ENCODE data around the gene GTF3C4. TPM values are rescaled to one million over a fixed set of nuclear protein-coding genes. Genes with fewer than 3 reads are reported as not detected.
"Not testable (repeated sequence)": the region's sequence is repeated elsewhere in the genome, so short reads cannot be mapped to it uniquely, and the experiment has no call there.

GTF3C4 gene
- total and polyA plus RNA-seq, 10 of the 15 experiments (the other 5 are each of a cell fraction or from before 2014, with no cell fraction given) = 3.2 to 18.9 (median 8.2) TPM

DNA sequence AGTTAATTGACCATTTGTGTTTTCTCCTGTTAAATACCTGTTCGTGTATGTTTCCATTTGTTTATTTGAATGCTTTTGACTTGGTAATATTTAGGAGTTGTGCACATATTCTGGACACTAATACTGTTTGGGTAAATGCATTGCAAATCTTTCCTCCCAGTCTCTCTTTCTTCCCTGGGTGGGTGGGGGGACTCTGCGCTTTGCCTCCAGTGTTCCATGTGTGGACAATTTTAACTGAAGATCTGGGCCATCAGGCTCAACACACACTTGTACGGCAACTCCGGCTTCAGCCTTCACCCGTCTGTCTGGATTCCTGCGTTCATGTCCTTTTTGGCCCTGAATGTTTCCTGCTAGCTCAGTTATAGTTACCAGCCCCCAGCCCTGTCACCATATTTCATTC lies 40.1 kb downstream of the GTF3C4 start:
- WGBS (ENCODE audit: insufficient coverage, insufficient replicate concordance, low lambda C conversion rate, missing lambda C conversion rate) = 78% methylated on average over 6 of the region's 6 CpGs

DNA sequence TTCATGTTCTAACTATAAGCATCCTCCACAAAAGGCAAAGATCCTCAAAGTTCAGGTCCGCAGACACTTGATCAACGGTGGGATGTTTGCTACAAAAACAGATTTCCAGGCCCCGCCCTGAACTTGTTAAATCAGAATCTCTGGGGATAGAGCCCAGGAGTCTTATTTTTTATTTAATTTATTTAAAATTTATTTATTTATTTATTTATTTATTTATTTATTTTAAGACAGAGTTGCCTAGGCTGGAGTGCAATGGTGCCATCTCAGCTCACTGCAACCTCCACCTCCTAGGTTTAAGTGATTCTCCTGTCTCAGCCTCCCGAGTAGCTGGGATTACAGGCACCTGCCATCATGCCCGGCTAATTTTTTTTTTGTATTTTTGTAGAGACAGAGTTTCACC lies 40.9 kb downstream of the GTF3C4 start:
- CTCF ChIA-PET; intact Hi-C loops (cut with micrococcal nuclease; ENCODE audit: unreplicated experiment); FAIRE-seq; ATAC-seq; H3K36me3 ChIP-seq (ENCODE audit: control insufficient read depth in 2 of 2, insufficient read depth in 2 of 2, low read length in 1 of 2); H4K20me1 ChIP-seq (ENCODE audit: control insufficient read depth, insufficient read depth); DNase-seq (ENCODE audit: low read depth, low spot score); BruUV-seq (replicated peaks); H3K27ac ChIP-seq (ENCODE audit: control insufficient read depth, insufficient read depth); H3K9ac ChIP-seq (ENCODE audit: control insufficient read depth, insufficient read depth, low read length); POLR2A ChIA-PET; H3K4me1 ChIP-seq (ENCODE audit: control insufficient read depth, insufficient read depth, low read length); in situ Hi-C loops (cut with MboI); H3K4me2 ChIP-seq (ENCODE audit: control insufficient read depth, insufficient read depth); SMC1A ChIA-PET (ENCODE audit: uncharacterized antibody, unreplicated experiment); H3K4me3 ChIP-seq; H2AFZ ChIP-seq (ENCODE audit: control insufficient read depth, low read depth, low read length); H3K27me3 ChIP-seq (replicated peaks in 1 of 2; ENCODE audit: control insufficient read depth in 2 of 2, insufficient read depth in 2 of 2, low read length in 1 of 2); H3K9me3 ChIP-seq (replicated peaks; ENCODE audit: control insufficient read depth, insufficient read depth, low read length); H3K79me2 ChIP-seq (ENCODE audit: control insufficient read depth, insufficient read depth, low read length); RAD21 ChIA-PET (ENCODE audit: unreplicated experiment): not testable (repeated sequence)
- WGBS (ENCODE audit: insufficient coverage, insufficient replicate concordance, low lambda C conversion rate, missing lambda C conversion rate) = 34% methylated on average over 5 of the region's 5 CpGs

More for the DNA sequence above, 40.1 kb downstream of the GTF3C4 start:
- ChIA-PET RAD21 (ENCODE audit: unreplicated experiment) (no interaction called here), POLR2A (no interaction called here), CTCF (no interaction called here), SMC1A (ENCODE audit: uncharacterized antibody, unreplicated experiment) (no interaction called here)
- no peaks in the 10 kb centered on the region for H3K9me3 ChIP-seq (replicated peaks; ENCODE audit: control insufficient read depth, insufficient read depth, low read length)
- TF ChIP-seq NRF1 (conservative IDR thresholded peaks at IDR 0.05; ENCODE audit: low read depth, low read length) (no peak), DPF2 (IDR thresholded peaks at IDR 0.05) (no peak), BMI1 (IDR thresholded peaks at IDR 0.05; ENCODE audit: borderline replicate concordance) (no peak), ZNF207 (IDR thresholded peaks at IDR 0.05; ENCODE audit: borderline replicate concordance) (no peak), STAT3 (IDR thresholded peaks at IDR 0.05; ENCODE audit: low read depth, low read length) (no peak), MTA3 (IDR thresholded peaks at IDR 0.05; ENCODE audit: borderline replicate concordance, low read length) (no peak), LARP7 (IDR thresholded peaks at IDR 0.05) (no peak)
- TF ChIP-seq, protein P1, sequence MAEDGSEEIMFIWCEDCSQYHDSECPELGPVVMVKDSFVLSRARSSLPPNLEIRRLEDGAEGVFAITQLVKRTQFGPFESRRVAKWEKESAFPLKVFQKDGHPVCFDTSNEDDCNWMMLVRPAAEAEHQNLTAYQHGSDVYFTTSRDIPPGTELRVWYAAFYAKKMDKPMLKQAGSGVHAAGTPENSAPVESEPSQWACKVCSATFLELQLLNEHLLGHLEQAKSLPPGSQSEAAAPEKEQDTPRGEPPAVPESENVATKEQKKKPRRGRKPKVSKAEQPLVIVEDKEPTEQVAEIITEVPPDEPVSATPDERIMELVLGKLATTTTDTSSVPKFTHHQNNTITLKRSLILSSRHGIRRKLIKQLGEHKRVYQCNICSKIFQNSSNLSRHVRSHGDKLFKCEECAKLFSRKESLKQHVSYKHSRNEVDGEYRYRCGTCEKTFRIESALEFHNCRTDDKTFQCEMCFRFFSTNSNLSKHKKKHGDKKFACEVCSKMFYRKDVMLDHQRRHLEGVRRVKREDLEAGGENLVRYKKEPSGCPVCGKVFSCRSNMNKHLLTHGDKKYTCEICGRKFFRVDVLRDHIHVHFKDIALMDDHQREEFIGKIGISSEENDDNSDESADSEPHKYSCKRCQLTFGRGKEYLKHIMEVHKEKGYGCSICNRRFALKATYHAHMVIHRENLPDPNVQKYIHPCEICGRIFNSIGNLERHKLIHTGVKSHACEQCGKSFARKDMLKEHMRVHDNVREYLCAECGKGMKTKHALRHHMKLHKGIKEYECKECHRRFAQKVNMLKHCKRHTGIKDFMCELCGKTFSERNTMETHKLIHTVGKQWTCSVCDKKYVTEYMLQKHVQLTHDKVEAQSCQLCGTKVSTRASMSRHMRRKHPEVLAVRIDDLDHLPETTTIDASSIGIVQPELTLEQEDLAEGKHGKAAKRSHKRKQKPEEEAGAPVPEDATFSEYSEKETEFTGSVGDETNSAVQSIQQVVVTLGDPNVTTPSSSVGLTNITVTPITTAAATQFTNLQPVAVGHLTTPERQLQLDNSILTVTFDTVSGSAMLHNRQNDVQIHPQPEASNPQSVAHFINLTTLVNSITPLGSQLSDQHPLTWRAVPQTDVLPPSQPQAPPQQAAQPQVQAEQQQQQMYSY (CRISPR knock-in tag; IDR thresholded peaks at IDR 0.05) = no peak
- TF ChIP-seq, protein P2, sequence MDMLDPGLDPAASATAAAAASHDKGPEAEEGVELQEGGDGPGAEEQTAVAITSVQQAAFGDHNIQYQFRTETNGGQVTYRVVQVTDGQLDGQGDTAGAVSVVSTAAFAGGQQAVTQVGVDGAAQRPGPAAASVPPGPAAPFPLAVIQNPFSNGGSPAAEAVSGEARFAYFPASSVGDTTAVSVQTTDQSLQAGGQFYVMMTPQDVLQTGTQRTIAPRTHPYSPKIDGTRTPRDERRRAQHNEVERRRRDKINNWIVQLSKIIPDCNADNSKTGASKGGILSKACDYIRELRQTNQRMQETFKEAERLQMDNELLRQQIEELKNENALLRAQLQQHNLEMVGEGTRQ (IDR thresholded peaks at IDR 0.05; ENCODE audit: borderline replicate concordance, low read depth, low read length) = no peak
- no TSS peak for BruUV-seq (replicated peaks)
- no peaks in the 10 kb centered on the region for H4K20me1 ChIP-seq (ENCODE audit: control insufficient read depth, insufficient read depth)
- no peaks in the 10 kb centered on the region for H3K27me3 ChIP-seq (replicated peaks in 1 of 2; ENCODE audit: control insufficient read depth in 2 of 2, insufficient read depth in 2 of 2, low read length in 1 of 2)
- FAIRE-seq (no peak), ATAC-seq (no peak), DNase-seq (ENCODE audit: low read depth, low spot score) (no peak)
- no peak overlapping the region for H3K27ac ChIP-seq (ENCODE audit: control insufficient read depth, insufficient read depth)
- no peak overlapping the region for H3K4me2 ChIP-seq (ENCODE audit: control insufficient read depth, insufficient read depth)
- H3K4me1 ChIP-seq (ENCODE audit: control insufficient read depth, insufficient read depth, low read length) = no peaks in the 10 kb centered on the region
- intact Hi-C loops (cut with micrococcal nuclease; ENCODE audit: unreplicated experiment) (no loop called here), in situ Hi-C loops (cut with MboI) (no loop called here)
- no peak overlapping the region for H3K9ac ChIP-seq (ENCODE audit: control insufficient read depth, insufficient read depth, low read length)
- H3K36me3 ChIP-seq (ENCODE audit: control insufficient read depth in 2 of 2, insufficient read depth in 2 of 2, low read length in 1 of 2) = no peaks in the 10 kb centered on the region
- no peak overlapping the region for H3K4me3 ChIP-seq
- H2AFZ ChIP-seq (ENCODE audit: control insufficient read depth, low read depth, low read length) = no peak overlapping the region
- no peaks in the 10 kb centered on the region for H3K79me2 ChIP-seq (ENCODE audit: control insufficient read depth, insufficient read depth, low read length)
